Measurements from ENCODE around the gene NEDD9.

The NEDD9 gene

GRCh38 chr6:11276911-11277274, 44.4 kb upstream of the NEDD9 start (continued):
- TF ChIP-seq ZNF18 (tag by site-specific recombination; IDR thresholded peaks at IDR 0.05) (no peak), ZNF26 (tag by site-specific recombination; IDR thresholded peaks at IDR 0.05) (no peak), ZNF747 (tag by site-specific recombination; IDR thresholded peaks at IDR 0.05) (no peak)

DNA sequence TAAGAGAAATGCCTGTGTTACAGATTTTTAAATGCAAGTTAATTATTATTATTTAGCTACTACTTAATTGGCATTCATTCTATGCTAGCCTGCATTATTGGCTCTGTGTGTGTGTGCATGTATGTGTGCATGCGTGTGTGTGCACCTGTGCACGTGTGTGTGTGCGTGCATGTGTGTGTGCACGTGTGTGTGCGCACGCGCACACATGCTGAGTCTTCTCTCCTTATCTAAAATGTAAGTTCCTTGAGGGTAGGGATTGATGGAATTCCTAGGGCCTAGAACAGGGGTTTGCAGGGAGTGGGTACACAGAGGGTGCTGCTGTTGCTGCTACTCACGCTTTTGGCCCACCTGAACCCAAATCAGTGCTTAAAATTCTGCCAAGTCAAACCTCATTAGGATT, 43.8 kb upstream of the NEDD9 start:
- TF ChIP-seq MEIS1 (CRISPR knock-in tag; IDR thresholded peaks at IDR 0.05; ENCODE audit: borderline replicate concordance) (no peak), ZSCAN4 (tag by site-specific recombination; IDR thresholded peaks at IDR 0.05) (peak; percentile 70)
- H3K27ac ChIP-seq (ENCODE audit: extremely low read depth, low read depth, low read length), result no peak overlapping the region
- H3K4me1 ChIP-seq (ENCODE audit: control insufficient read depth, insufficient read depth, low read length), result peaks cover 19% of the 10 kb centered on the region
- no peaks in the 10 kb centered on the region for H3K36me3 ChIP-seq (ENCODE audit: control insufficient read depth in 2 of 2, insufficient read depth in 1 of 2, low read length in 2 of 2)
- ChIA-PET CTCF (interaction anchor here (1.5 to 2.5 kb wide), 3 partner anchors 21 to 220 kb away, joined by 3 to 10 read pairs (median 6); no protein-coding TSS in a partner anchor), POLR2A (no interaction called here)
- H3K4me3 ChIP-seq (ENCODE audit: low read depth, low read length), result no peak overlapping the region
- no peaks in the 10 kb centered on the region for H3K9me3 ChIP-seq (ENCODE audit: control insufficient read depth, insufficient read depth, low read depth, low read length)

DNA sequence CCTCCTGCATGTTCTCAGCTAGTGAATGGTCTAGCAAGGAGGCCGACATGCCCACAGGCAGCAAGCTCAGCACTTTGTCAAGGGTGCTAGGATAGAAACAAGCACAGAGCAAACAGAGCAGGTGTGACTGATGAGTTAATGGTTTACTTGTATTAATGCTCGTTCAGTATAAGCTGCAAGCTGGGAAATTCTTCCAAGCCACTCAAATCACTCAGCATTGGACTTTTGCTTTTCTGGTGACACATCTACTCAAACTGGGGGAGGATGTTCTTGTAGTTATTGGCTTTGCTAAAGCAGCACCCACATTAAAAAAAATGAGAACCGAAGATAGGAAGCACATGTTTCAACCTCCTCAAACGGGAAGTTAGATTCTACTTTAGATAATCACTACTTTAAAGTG, 43.1 kb upstream of the NEDD9 start:
- H3K36me3 ChIP-seq (ENCODE audit: control insufficient read depth in 2 of 2, insufficient read depth in 1 of 2, low read length in 2 of 2), result no peaks in the 10 kb centered on the region
- POLR2A ChIA-PET, result no interaction called here
- peaks cover 26% of the 10 kb centered on the region for H3K4me1 ChIP-seq (ENCODE audit: control insufficient read depth, insufficient read depth, low read length)
- no peak overlapping the region for H3K4me3 ChIP-seq (ENCODE audit: low read depth, low read length)
- no peaks in the 10 kb centered on the region for H3K9me3 ChIP-seq (ENCODE audit: control insufficient read depth, insufficient read depth, low read depth, low read length)
- CTCF ChIA-PET, result interaction anchor here (1.1 to 1.8 kb wide), 2 partner anchors 103 to 220 kb away, joined by 3 to 5 read pairs; no protein-coding TSS in a partner anchor
- H3K27ac ChIP-seq (ENCODE audit: extremely low read depth, low read depth, low read length), result no peak overlapping the region
- no peak for TF ChIP-seq ZNF302 (tag by site-specific recombination; IDR thresholded peaks at IDR 0.05; ENCODE audit: low read depth)
- TF ChIP-seq ZNF677 (tag by site-specific recombination; IDR thresholded peaks at IDR 0.05), result no peak
- TF ChIP-seq ZNF404 (tag by site-specific recombination; IDR thresholded peaks at IDR 0.05), result no peak
- TF ChIP-seq ZNF518A (tag by site-specific recombination; conservative IDR thresholded peaks at IDR 0.05; ENCODE audit: low read depth), result no peak
- no peak for TF ChIP-seq ZNF473 (tag by site-specific recombination; IDR thresholded peaks at IDR 0.05)
- TF ChIP-seq, protein P1, sequence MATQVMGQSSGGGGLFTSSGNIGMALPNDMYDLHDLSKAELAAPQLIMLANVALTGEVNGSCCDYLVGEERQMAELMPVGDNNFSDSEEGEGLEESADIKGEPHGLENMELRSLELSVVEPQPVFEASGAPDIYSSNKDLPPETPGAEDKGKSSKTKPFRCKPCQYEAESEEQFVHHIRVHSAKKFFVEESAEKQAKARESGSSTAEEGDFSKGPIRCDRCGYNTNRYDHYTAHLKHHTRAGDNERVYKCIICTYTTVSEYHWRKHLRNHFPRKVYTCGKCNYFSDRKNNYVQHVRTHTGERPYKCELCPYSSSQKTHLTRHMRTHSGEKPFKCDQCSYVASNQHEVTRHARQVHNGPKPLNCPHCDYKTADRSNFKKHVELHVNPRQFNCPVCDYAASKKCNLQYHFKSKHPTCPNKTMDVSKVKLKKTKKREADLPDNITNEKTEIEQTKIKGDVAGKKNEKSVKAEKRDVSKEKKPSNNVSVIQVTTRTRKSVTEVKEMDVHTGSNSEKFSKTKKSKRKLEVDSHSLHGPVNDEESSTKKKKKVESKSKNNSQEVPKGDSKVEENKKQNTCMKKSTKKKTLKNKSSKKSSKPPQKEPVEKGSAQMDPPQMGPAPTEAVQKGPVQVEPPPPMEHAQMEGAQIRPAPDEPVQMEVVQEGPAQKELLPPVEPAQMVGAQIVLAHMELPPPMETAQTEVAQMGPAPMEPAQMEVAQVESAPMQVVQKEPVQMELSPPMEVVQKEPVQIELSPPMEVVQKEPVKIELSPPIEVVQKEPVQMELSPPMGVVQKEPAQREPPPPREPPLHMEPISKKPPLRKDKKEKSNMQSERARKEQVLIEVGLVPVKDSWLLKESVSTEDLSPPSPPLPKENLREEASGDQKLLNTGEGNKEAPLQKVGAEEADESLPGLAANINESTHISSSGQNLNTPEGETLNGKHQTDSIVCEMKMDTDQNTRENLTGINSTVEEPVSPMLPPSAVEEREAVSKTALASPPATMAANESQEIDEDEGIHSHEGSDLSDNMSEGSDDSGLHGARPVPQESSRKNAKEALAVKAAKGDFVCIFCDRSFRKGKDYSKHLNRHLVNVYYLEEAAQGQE (tag by site-specific recombination; IDR thresholded peaks at IDR 0.05), result no peak
- TF ChIP-seq ZFP41 (tag by site-specific recombination; IDR thresholded peaks at IDR 0.05; ENCODE audit: borderline replicate concordance), result no peak
- TF ChIP-seq ZNF335 (tag by site-specific recombination; conservative IDR thresholded peaks at IDR 0.05), result no peak
- no peak for TF ChIP-seq SCRT1 (tag by site-specific recombination; IDR thresholded peaks at IDR 0.05; ENCODE audit: borderline replicate concordance)
- TF ChIP-seq ZNF785 (tag by site-specific recombination; IDR thresholded peaks at IDR 0.05), result no peak
- no peak for TF ChIP-seq OVOL3 (tag by site-specific recombination; IDR thresholded peaks at IDR 0.05)
- no peak for TF ChIP-seq ZSCAN5A (tag by site-specific recombination; IDR thresholded peaks at IDR 0.05)
